ENCODE results near the gene TNFRSF6B. TPM values are rescaled to one million over a fixed set of nuclear protein-coding genes. Genes with fewer than 3 reads are reported as not detected.
A peak's percentile ranks its signal among the peaks of the same experiment; 100 is the strongest.

TNFRSF6B gene
- total and polyA plus RNA-seq, 2 of the 4 experiments (the other 2 are of a cell fraction): 1.3 to 11.0 TPM

GRCh38 chr20:63685269-63686026 is 11.0 kb upstream of the TNFRSF6B start:
- Histone ChIP-seq H4K91ac (ENCODE audit: insufficient read depth, low read depth, low read length) (peak overlapping the region; percentile 92), H3K18ac (ENCODE audit: low read depth, low read length) (no peak overlapping the region), H2BK15ac (ENCODE audit: low read depth, low read length) (peak overlapping the region; percentile 42; the same call in 1 of the 3 replicates), H3K4me1 (ENCODE audit: control insufficient read depth, insufficient read depth, low read length) (peaks cover 31% of the 10 kb centered on the region), H3K23ac (ENCODE audit: low read depth, low read length) (peak overlapping the region; percentile 24; the same call in 1 of the 2 replicates), H4K20me1 (ENCODE audit: insufficient read depth, low read length) (no peaks in the 10 kb centered on the region), H3K79me1 (ENCODE audit: low read depth in 1 of 2, low read length in 2 of 2) (peaks cover 10 to 44% of the 10 kb centered on the region in 2 experiments; a peak in 3 of 4 replicates), H2BK20ac (ENCODE audit: low read depth, low read length) (peak overlapping the region; percentile 82), H3K27me3 (ENCODE audit: control insufficient read depth, insufficient read depth, low read length) (no peaks in the 10 kb centered on the region), H3K56ac (ENCODE audit: extremely low read depth, insufficient read depth, low read length) (no peak overlapping the region), H2BK5ac (ENCODE audit: low read depth, low read length, poor library complexity, severe bottlenecking) (peak overlapping the region; percentile 96), H2BK120ac (ENCODE audit: low read depth, low read length) (peak overlapping the region; percentile 95), H3K14ac (replicated peaks; ENCODE audit: low read depth, low read length) (peak overlapping the region; percentile 73; the same call in 1 of the 2 replicates), H3K9me3 (ENCODE audit: control insufficient read depth, insufficient read depth, low read length) (no peaks in the 10 kb centered on the region), H3K9ac (ENCODE audit: low read depth, low read length) (no peak overlapping the region), H3K36me3 (ENCODE audit: control insufficient read depth, insufficient read depth, low read length) (peaks cover 7% of the 10 kb centered on the region; the same call in 1 of the 2 replicates), H4K8ac (ENCODE audit: low read depth in 2 of 2, low read length in 2 of 2) (peak overlapping the region; percentile 83 to 98; a peak in 3 of 4 replicates), H3K4ac (ENCODE audit: low read depth, low read length) (peak overlapping the region; percentile 98), H2AFZ (replicated peaks; ENCODE audit: low read length, poor library complexity) (peak overlapping the region; percentile 92), H3K27ac (ENCODE audit: insufficient read depth, low read length) (no peak overlapping the region), H2AK5ac (ENCODE audit: low read depth, low read length) (peak overlapping the region; percentile 99), H3K4me2 (ENCODE audit: low read depth, low read length) (no peak overlapping the region), H3K4me3 (ENCODE audit: insufficient read depth, low read depth, low read length) (no peak overlapping the region), H3K9me1 (ENCODE audit: insufficient read depth, low read length) (peaks cover 27% of the 10 kb centered on the region), H2AK9ac (replicated peaks; ENCODE audit: low read depth, low read length, poor library complexity) (peak overlapping the region; percentile 90), H4K5ac (ENCODE audit: low read depth, low read length) (peak overlapping the region; percentile 57; the same call in 1 of the 2 replicates)
- TF ChIP-seq FOS (IDR thresholded peaks at IDR 0.05; ENCODE audit: low read depth, low read length) (no peak), ELK1 (IDR thresholded peaks at IDR 0.05; ENCODE audit: borderline replicate concordance, low read depth, low read length) (no peak), RFX5 (IDR thresholded peaks at IDR 0.05; ENCODE audit: low read depth, low read length) (no peak), MXI1 (IDR thresholded peaks at IDR 0.05; ENCODE audit: borderline replicate concordance, low read depth, low read length) (no peak), USF2 (IDR thresholded peaks at IDR 0.05; ENCODE audit: low read depth, low read length) (no peak), CHD1 (IDR thresholded peaks at IDR 0.05; ENCODE audit: low read depth, low read length) (no peak), RAD21 (IDR thresholded peaks at IDR 0.05; ENCODE audit: low read length) (no peak), BHLHE40 (IDR thresholded peaks at IDR 0.05; ENCODE audit: low read depth, low read length) (no peak)
- ChIA-PET CTCF (no interaction called here), POLR2A (ENCODE audit: unreplicated experiment) (interaction anchor here (0.5 kb wide), 1 partner anchor 165 kb away, joined by 6 read pairs; no protein-coding TSS in a partner anchor)
- BruUV-seq (replicated peaks): no TSS peak
- intact Hi-C loops (cut with micrococcal nuclease): no loop called here
- dilution Hi-C loops (cut with HindIII; ENCODE audit: low sequenced_read_pairs, unreplicated experiment): no loop called here
- 95% methylated on average over 11 of the region's 21 CpGs; no CpG with 5 or more reads in 1 of the 2 experiments for WGBS, 2 experiments (ENCODE audit: extremely low coverage in 2 of 2, insufficient read length in 1 of 2)
- no peak for DNase-seq
- in situ Hi-C loops (cut with MboI; ENCODE audit: low sequenced_read_pairs): no loop called here
- no peak for ATAC-seq (ENCODE audit: low read depth)
